HFFc6 (cell line): ENCODE measurements around the gene CEP135. TPM values are rescaled to one million over a fixed set of nuclear protein-coding genes. Genes with fewer than 3 reads are reported as not detected.

Experiments
- DNase-seq: peaks from one replicate; pipeline ENCODE4 v3.0.0-alpha.2; 2018
- H3K27ac Mint-ChIP-seq: 2 replicates; pipeline ENCODE4 v1.8.0; 2020; ENCODE audit warnings: mild to moderate bottlenecking, mixed read lengths
- H3K27me3 Mint-ChIP-seq: 2 replicates; pipeline ENCODE4 v1.8.0; 2021; ENCODE audit warnings: mild to moderate bottlenecking, moderate library complexity, mixed read lengths; ENCODE audit not compliant: insufficient read depth
- H3K36me3 Mint-ChIP-seq: 2 replicates; pipeline ENCODE4 v1.8.0; 2021; ENCODE audit warnings: low read depth, mixed read lengths
- H3K4me1 Mint-ChIP-seq: 2 replicates; pipeline ENCODE4 v1.8.0; 2020; ENCODE audit warnings: low read depth, mixed read lengths
- H3K4me3 Mint-ChIP-seq: 2 replicates; pipeline ENCODE4 v1.8.0; 2020; ENCODE audit warnings: mild to moderate bottlenecking, moderate library complexity, mixed read lengths
- H3K9me3 Mint-ChIP-seq: 2 replicates; pipeline ENCODE4 v1.8.0; 2020; ENCODE audit warnings: mild to moderate bottlenecking, mixed read lengths
- CTCF ChIP-seq: fragments of 200-600 bp; sonication (generic); IDR thresholded peaks from 2 replicates; pipeline ENCODE4 v1.5.0; 2021; ENCODE audit warnings: antibody characterized with exemption, mild to moderate bottlenecking
- total RNA-seq, 6 experiments: library from RNA; stranded (reverse); fragmentation: NEBNext Ultra II Directional; extraction: Animal tissue kit (Norgen Biotek cat#: 25700); gene quantifications; 2 replicates in 1 of 6; 3 replicates in 5 of 6; pipeline ENCODE4 v1.2.3, GENCODE V29; 2021

The CEP135 gene
- total RNA-seq, 6 experiments from 2014 or later = 4.3 to 7.0 (median 6.3) TPM

GRCh38 chr4:56051710-56052075 is 102.9 kb downstream of the CEP135 start:
- peaks cover 9% of the 10 kb centered on the region for H3K4me1 Mint-ChIP-seq
- H3K36me3 Mint-ChIP-seq = no peaks in the 10 kb centered on the region
- no peak overlapping the region for H3K4me3 Mint-ChIP-seq
- TF ChIP-seq CTCF = no peak
- H3K27me3 Mint-ChIP-seq = peaks cover 19% of the 10 kb centered on the region
- DNase-seq = no peak
- H3K9me3 Mint-ChIP-seq = no peaks in the 10 kb centered on the region
- no peak overlapping the region for H3K27ac Mint-ChIP-seq

DNA sequence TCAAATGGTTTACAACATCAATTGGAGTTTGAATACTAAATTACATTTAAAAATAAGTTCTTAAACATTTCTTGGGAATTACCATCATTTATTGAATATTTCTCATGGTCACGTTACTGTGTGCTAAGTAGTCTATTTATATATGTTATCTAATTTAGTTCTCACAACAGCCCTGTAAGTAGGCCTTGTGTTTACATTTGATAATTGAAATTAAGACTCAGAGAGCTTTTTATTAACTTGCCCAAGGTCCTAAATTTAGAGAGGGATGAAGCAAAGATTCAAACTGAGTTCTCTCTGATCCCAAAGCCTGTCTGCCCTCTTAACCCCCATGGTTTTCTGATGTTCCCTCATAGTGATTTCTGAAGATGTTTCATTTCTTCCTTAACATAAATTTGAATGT is 103.7 kb downstream of the CEP135 start:
- peaks cover 19% of the 10 kb centered on the region for H3K27me3 Mint-ChIP-seq
- no peaks in the 10 kb centered on the region for H3K9me3 Mint-ChIP-seq
- no peak for TF ChIP-seq CTCF
- no peak overlapping the region for H3K27ac Mint-ChIP-seq
- no peak overlapping the region for H3K4me3 Mint-ChIP-seq
- peaks cover 9% of the 10 kb centered on the region for H3K4me1 Mint-ChIP-seq
- no peaks in the 10 kb centered on the region for H3K36me3 Mint-ChIP-seq
- DNase-seq = no peak

- H3K9me3 Mint-ChIP-seq = no peaks in the 10 kb centered on the region
- H3K36me3 Mint-ChIP-seq = no peaks in the 10 kb centered on the region
- no peak for TF ChIP-seq CTCF
These were observed 104.2 kb downstream of the CEP135 start for GRCh38 chr4:56052966-56053365.

GRCh38 chr4:56055027-56055977 is 106.6 kb downstream of the CEP135 start:
- H3K36me3 Mint-ChIP-seq = no peaks in the 10 kb centered on the region
- no peak for DNase-seq
- no peak overlapping the region for H3K27ac Mint-ChIP-seq
- no peaks in the 10 kb centered on the region for H3K9me3 Mint-ChIP-seq
- no peak for TF ChIP-seq CTCF
- no peak overlapping the region for H3K4me3 Mint-ChIP-seq
- H3K4me1 Mint-ChIP-seq = no peaks in the 10 kb centered on the region; the same call in 1 of the 2 replicates
- peaks cover 16% of the 10 kb centered on the region for H3K27me3 Mint-ChIP-seq

More at GRCh38 chr4:56052966-56053365, 104.2 kb downstream of the CEP135 start:
- Mint-ChIP-seq H3K4me1 (peaks cover 9% of the 10 kb centered on the region), H3K4me3 (no peak overlapping the region), H3K27me3 (peaks cover 19% of the 10 kb centered on the region), H3K27ac (no peak overlapping the region)
- no peak for DNase-seq

GRCh38 chr4:56055991-56056390 is 107.2 kb downstream of the CEP135 start:
- H3K27me3 Mint-ChIP-seq = peaks cover 14% of the 10 kb centered on the region
- DNase-seq = no peak
- TF ChIP-seq CTCF = no peak
- H3K36me3 Mint-ChIP-seq = no peaks in the 10 kb centered on the region
- no peaks in the 10 kb centered on the region for H3K9me3 Mint-ChIP-seq
- no peak overlapping the region for H3K4me3 Mint-ChIP-seq
- no peak overlapping the region for H3K27ac Mint-ChIP-seq
- H3K4me1 Mint-ChIP-seq = no peaks in the 10 kb centered on the region
